CMK (cell line): Measurements from ENCODE around the gene TRMU.

Experiments
- DNase-seq: peaks from one replicate; pipeline ENCODE4 v3.0.0-alpha.2; 2010; ENCODE audit warnings: low read depth

TRMU gene

GRCh38 chr22:46369716-46370583 is 34.4 kb downstream of the TRMU start:
- no peak for DNase-seq

DNA sequence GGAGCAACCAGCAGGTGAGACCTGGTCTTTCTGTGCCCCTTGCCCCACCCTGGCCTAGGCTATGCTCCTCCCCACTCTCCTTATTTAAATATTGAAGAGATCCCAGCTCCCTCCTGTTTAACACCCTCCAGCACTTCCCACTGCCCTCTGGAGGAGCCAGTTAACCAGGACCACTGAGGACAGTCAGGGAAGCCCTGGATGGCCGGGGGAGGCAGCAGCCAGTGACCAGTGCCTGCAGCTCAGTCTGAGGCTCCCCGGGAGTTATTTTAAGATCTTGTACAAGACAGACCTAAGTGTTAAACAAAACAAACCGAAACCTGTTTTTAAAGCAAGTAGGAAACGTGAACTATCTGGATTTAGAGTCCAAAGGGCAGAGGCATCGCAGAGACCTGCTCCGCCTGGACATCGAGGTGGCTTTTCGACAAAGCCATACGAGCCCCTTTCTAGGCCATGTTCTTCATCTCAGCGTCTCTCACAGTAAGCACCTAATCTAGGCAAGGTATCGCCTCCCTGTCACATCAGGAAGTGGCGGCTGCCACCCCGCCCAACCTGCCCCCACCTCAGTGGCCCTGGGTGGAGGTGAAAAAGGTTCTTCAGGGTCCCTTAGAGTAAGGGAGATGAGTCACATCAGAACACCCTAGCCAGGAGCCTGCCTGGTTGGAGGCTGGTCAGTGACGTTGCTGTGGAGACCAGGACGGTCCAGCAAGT is 35.2 kb downstream of the TRMU start:
- no peak for DNase-seq

DNA sequence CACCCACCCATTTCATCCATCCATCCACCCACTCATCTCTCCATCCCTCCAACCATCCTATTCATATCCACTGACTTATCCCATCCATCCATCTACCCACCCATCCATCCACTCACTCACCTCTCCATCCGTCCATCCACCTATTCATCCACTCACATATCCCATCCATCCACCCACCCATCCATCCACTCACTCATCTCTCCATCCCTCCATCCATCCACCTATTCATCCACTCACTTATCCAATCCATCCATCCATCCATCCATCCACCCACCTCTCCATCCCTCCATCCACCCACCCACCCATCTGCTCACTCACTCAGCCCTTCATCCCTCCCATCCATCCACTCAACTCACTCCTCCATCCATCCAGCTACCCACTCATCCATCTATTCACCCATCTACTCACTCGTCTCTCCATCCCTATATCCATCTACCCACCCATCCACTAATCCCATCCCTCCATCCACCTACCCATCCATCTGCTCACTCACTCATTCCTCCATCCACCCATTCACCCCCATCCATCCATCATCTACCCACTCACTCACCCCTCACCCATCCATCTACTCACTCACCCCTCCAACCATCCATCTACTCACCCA is 36.2 kb downstream of the TRMU start:
- no peak for DNase-seq

GRCh38 chr22:46372686-46373085 is 37.2 kb downstream of the TRMU start:
- no peak for DNase-seq

- no peak for DNase-seq
Measured at GRCh38 chr22:46373159-46373558, 37.6 kb downstream of the TRMU start.

DNA sequence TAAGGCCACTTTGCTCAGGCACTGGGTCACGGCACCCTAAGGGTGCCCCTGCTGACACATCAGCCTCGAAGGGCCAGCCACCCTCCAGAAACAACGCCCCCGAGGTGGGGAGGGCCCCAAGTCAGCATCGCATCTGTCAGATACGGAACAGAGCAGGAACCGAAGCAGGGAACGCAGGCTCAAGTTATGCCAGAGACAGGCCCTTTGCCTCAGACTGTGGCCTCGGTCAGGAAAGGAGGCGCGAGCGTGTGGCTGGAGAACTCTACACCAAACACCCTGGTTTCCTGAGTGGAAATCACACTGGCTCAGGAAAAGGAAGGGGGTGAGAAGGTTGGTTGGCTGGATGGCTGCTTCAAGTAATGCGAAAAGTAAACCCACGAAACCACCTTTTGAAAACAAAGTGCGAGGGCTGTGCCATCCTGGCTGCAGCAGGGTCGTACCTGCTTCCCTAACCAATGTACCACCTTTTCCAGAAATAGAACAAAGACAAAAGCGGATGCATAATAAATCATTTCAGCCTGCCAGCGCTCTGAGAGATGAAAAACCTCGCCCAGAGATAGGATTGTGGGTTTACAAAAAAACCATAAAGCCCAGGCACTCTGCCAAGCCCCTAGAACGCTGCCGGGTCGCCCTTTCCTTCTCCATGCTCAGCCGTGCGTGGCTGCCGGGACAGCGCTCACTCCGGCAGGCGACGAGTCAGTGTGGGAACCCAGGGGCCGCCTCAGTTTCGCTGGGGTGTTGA is 38.6 kb downstream of the TRMU start:
- no peak for DNase-seq

GRCh38 chr22:46374663-46375474 is 39.4 kb downstream of the TRMU start:
- no peak for DNase-seq

GRCh38 chr22:46376111-46376510 is 40.6 kb downstream of the TRMU start:
- DNase-seq: no peak

- DNase-seq: no peak
Measured at GRCh38 chr22:46376908-46377524, 41.5 kb downstream of the TRMU start.

- DNase-seq: no peak
Measured at GRCh38 chr22:46377525-46378425, 42.3 kb downstream of the TRMU start.

DNA sequence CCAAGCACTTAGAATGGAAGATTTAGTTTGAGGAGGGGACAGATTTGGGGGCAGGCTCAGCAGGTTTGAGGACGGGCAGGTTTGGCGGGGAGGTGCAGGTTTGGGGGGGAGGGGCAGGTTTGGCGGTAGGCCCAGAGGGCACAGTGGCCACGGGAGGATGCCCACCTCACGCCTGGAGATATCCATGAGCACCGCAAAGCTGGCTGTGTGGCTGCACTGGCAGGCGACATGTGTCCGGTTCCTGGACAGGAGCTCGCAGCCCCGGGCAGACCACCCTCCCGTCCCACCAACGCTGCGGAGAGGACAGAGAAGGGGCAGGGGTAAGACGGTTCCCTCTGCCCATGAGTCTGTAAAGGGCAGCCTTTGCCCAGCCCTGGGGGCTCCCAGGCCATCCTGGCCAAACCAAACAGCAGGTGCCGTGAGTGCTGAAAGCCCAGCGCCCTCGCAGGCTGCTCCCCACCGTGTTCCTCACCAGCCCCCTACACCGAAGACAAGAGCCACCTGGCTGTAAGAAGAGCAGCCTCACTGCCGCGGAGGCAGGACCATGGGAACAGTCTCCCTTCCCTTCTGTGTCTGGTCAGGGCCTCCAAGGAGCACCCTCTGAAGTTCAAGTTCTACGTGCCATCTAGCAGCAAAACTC is 43.0 kb downstream of the TRMU start:
- no peak for DNase-seq

GRCh38 chr22:46379066-46379930 is 43.8 kb downstream of the TRMU start:
- DNase-seq: no peak

DNA sequence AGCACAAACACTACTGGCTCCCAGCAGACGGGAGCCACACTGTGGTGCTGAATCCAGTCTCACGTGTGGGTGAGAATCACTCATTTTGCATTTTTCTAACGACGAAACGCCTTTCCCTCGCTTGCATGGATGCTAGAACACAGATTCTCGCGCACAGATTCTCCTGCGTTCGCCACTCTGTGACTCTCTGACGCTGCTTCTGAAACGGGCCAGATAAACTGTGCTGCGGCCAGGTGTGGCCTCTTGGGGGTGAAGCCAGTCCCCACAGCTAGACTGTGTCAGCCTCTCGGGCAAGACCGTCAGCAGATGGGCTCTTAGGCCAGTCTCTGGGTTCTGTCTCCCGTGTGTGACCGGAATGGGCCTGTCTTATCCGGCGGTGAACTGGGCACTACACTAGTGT is 44.6 kb downstream of the TRMU start:
- DNase-seq: no peak

GRCh38 chr22:46380581-46380980 is 45.1 kb downstream of the TRMU start:
- DNase-seq: no peak

- DNase-seq: no peak
Measured at GRCh38 chr22:46381142-46381541, 45.6 kb downstream of the TRMU start.

GRCh38 chr22:46381731-46382130 is 46.2 kb downstream of the TRMU start:
- DNase-seq: no peak

- DNase-seq: no peak
Measured at GRCh38 chr22:46382524-46382923, 47.0 kb downstream of the TRMU start.

- no peak for DNase-seq
Measured at GRCh38 chr22:46386312-46386711, 50.8 kb downstream of the TRMU start.
